D721Med (cell line): Measurements from ENCODE around the gene P2RY11.

Experiments
- DNase-seq: peaks from one replicate; pipeline ENCODE4 v3.0.0; 2011; ENCODE audit warnings: low spot score; ENCODE audit not compliant: insufficient read length
- FAIRE-seq: peaks from 2 replicates; lab custom pipeline; 2011; peaks lifted over from hg19 to GRCh38; lab: Jason Lieb, UNC
- TF ChIP-seq, protein P1 (sequence below): IDR thresholded peaks from 2 replicates; pipeline ENCODE4 v1.5.1; 2012; ENCODE audit warnings: mild to moderate bottlenecking, control low read depth; ENCODE audit not compliant: insufficient read depth; ENCODE audit errors: missing control alignments

P2RY11 gene

DNA sequence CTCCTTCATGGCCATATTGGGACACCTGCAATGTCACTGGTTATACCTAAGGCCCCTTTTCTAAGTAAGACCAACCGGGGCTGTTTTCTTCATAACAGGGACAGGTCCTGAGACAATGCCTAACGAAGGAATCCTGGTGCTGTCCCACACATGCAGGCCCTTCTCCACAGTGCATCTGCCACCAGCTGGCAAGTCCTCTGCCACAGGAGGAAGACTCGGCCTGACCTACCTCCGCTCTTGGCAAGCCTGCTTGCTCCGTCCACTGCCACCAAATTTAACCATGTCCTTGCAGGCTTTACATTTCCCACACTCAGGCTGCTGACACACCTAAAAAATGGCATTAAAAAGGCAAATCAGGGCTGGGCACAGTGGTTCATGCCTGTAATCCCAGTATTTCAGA lies 40.0 kb downstream of the P2RY11 start:
- no peak for FAIRE-seq
- TF ChIP-seq, protein P1, sequence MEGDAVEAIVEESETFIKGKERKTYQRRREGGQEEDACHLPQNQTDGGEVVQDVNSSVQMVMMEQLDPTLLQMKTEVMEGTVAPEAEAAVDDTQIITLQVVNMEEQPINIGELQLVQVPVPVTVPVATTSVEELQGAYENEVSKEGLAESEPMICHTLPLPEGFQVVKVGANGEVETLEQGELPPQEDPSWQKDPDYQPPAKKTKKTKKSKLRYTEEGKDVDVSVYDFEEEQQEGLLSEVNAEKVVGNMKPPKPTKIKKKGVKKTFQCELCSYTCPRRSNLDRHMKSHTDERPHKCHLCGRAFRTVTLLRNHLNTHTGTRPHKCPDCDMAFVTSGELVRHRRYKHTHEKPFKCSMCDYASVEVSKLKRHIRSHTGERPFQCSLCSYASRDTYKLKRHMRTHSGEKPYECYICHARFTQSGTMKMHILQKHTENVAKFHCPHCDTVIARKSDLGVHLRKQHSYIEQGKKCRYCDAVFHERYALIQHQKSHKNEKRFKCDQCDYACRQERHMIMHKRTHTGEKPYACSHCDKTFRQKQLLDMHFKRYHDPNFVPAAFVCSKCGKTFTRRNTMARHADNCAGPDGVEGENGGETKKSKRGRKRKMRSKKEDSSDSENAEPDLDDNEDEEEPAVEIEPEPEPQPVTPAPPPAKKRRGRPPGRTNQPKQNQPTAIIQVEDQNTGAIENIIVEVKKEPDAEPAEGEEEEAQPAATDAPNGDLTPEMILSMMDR: no peak
- DNase-seq: no peak

DNA sequence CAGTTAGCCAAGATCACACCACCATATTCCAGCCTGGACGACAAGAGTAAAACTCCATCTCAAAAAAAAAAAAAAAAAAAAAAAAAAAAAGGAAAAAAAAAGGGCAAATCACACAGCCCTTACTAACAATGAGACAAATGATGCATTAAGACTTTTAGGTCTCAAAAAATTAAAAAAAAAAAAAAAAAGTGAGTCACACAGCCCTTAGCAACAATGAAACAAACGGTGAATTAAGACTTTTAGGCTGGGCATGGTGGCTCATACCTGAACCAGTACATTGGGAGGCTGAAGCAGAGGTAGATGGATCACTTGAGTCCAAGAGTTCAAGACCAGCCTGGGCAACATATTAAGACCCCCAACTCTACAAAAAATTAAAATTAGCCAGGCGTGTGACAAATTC lies 40.6 kb downstream of the P2RY11 start:
- TF ChIP-seq, protein P1: no peak
- DNase-seq: no peak
- FAIRE-seq: no peak

DNA sequence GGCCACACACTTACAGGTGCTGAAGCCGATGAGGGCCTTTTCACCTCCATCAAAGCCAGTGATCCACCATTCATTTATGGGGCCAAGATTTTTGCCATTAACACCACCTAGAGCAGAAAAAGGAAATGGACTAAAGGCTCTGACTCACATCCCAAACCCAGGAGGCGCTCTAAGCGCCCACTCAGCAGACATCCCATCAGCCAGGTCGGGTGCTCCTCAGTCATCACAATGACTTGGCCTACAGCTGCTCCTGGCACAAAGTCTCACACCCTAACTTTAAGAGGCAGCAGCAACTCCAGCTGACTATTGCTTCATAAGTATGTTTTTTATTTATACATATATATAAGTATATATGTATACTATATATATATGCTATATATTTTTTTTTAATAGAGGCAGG lies 44.3 kb downstream of the P2RY11 start:
- FAIRE-seq (no peak), DNase-seq (no peak)
- TF ChIP-seq, protein P1: no peak

DNA sequence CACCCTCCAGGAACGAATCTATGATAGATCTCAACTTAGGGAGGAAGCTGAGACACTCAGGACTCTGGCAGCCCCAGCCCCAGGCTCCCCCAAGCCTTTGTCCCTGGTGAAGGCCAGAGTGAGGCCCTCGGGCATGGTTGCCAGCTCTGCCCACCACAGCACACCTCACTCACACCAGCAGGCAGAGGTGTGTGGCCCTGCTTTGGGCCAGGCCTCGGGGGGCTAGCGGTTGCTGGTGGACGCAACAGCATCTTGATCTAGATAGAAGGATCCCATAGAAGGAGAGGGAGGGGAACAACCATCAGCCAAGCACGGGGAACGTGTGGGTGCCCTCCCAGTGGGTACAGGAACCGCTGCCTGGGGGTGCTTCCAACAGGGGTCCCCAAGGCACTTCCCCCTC lies 46.6 kb downstream of the P2RY11 start:
- FAIRE-seq (no peak), DNase-seq (no peak)
- TF ChIP-seq, protein P1: no peak

DNA sequence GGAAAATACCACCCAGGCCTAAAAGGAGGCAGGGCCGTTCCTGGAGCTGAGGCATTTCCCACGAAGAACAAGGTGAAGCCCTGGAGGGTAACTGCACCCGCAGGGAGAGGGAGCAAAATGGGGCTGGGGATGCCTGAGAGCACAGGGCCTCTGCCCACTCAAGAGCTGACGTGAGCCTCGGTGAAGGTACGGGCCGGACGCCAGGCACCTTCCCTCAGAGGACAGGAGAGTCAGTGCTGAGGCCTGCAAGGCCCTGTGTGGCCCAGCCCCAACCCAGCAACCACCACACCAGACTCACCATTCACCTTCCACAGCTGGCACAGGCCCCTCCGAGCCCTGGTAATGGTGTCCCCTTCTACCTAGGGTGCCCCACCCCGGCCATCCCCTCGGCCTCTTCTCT lies 47.0 kb downstream of the P2RY11 start:
- TF ChIP-seq, protein P1: no peak
- FAIRE-seq (no peak), DNase-seq (no peak)

DNA sequence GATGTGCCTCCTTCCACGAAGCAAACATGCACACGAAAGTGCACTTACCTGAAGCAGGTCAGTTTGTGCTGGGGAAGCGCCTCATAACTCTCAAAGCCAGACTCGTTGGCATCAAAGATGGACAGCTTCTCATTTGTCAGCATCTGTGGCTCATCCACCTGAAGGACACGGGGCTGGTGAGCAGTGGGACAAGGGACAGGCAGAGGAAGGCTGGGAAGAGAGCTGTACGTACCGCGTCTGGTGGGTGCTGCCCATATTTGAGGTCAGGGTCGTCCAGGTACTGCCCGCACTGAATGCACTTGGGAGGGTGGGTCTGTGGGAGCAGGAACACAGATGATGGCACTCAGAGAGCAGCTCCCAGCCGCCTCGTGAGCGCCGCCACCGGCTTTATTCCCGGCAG lies 48.1 kb downstream of the P2RY11 start:
- no peak for FAIRE-seq
- TF ChIP-seq, protein P1: no peak
- DNase-seq: no peak

DNA sequence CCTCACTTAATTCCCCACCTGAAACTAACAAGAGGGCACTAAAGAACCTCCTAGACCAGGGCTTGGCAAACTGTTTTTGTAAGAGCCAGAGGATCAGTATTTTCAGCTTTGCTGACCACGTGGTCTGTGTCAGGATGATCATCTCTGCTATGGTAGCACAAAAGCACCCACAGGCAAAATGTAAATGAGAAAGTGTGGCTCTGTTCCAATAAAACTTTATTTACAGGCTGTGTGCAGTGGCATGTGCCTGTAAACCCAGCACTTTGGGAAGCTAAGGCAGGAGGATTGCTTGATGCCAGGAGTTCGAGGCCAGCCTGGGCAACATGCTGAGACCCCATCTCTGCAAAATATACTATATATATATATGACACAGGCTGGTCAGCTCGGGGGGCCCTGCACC lies 52.0 kb downstream of the P2RY11 start:
- TF ChIP-seq, protein P1: no peak
- FAIRE-seq (no peak), DNase-seq (no peak)
